ENCODE measurements around the gene RPS26.

GRCh38 chr12:56081393-56082347 is 40.0 kb downstream of the RPS26 start:
- TF ChIP-seq POLR2AphosphoS5 (IDR thresholded peaks at IDR 0.05; ENCODE audit: low read depth, low read length) (no peak), SIN3A (IDR thresholded peaks at IDR 0.05; ENCODE audit: borderline replicate concordance, insufficient read depth, low read length) (no peak), REST (IDR thresholded peaks at IDR 0.05; ENCODE audit: insufficient read depth in 1 of 2, low read depth in 2 of 2, low read length in 2 of 2) (no peak), TAF1 (IDR thresholded peaks at IDR 0.05; ENCODE audit: borderline replicate concordance, insufficient read depth, low read length) (no peak), FOXP2 (optimal IDR thresholded peaks at IDR 0.05; ENCODE audit: borderline replicate concordance, extremely low read depth, extremely low read length, insufficient read depth) (no peak)

Measured in PFSK-1 (cell line).